Dermis blood vessel endothelial cell (primary cell): ENCODE results near the gene ATAD1. TPM values are rescaled to one million over a fixed set of nuclear protein-coding genes. Genes with fewer than 3 reads are reported as not detected.

Experiments used
- DNase-seq: peaks from one replicate; pipeline ENCODE4 v3.0.0; 2010
- total RNA-seq: library from RNA; depleted of rRNA; stranded (reverse); fragments of >200 nt; gene quantifications from 2 replicates; pipeline ENCODE4 v1.2.3, GENCODE V29; 2014

Gene ATAD1
- total RNA-seq, 1 donor from 2014 or later, result 34.9 TPM

DNA sequence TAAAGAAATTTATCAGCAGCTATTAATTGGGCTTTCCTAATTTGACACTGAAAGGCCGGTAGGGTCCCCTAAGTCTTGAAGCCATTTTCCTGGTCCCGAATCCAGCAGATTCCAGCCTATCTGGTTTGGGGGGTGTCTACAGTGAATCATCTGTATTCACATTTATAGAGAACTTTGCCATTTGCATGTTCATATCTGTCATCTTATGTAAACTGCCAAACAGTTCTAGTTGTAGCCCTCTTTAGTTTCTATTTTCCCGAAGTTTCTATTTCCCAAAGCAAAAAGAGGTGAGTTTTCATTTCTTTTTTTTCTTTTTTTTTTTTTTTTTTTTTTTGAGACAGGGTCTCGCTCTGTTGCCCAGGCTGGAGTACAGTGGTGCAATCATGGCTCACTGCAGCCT lies 110.8 kb downstream of the ATAD1 start:
- no peak for DNase-seq

DNA sequence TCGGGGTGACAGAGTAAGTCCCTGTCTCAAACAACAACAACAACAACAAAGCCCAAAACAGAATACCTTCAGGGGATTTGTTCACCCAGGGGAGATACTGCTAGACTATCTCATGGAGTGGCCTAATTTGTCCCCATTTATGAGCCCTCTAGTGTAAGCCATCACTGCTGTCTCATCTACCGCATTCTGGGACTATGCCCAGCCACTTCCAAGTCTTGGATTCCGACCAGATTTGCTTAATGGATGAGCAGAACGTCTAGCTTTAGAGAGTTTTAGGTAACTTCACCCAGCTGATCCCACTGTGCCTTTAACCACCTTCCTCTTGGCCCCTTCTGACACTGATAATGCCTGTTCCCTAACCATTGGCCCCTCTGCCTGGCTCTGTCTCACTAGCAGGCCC lies 111.3 kb downstream of the ATAD1 start:
- no peak for DNase-seq

DNA sequence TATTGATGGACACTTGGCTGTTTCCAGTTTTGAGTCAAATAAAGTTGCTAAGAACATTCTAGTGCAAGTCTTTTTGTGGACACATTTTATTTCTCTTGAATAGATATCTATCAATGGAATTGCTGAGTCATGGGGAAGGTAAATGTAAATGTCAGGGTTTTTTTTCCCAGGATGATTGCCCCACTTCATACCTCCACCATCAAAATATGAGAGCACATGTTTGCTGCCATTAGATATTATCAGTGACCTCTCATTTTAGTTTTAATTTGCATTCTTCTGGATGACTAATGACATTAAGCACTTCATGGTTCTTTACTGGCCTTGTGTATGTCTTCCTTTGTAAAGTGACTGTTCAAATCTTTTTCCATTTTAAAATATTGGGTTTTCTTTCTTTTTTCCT lies 112.7 kb downstream of the ATAD1 start:
- DNase-seq, result no peak

DNA sequence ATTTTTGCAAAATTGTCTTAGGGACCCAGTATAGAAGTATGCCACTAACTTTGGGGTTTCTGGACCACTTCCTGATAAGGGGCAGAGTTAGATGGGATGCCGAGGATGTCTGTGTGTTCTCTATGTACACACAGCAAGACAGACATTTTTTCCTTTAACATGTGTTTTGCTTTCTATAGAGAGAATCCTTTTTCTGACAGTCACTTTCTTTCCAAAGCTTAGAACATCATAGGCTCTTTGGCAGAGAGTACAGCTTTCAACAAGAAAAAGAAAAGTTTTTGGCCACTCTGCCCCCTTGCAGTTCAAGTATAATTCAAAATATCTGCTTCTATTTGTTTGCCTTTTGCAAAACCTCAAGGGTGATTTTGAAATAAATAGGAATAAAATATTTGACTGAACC lies 114.3 kb downstream of the ATAD1 start:
- DNase-seq, result no peak

DNA sequence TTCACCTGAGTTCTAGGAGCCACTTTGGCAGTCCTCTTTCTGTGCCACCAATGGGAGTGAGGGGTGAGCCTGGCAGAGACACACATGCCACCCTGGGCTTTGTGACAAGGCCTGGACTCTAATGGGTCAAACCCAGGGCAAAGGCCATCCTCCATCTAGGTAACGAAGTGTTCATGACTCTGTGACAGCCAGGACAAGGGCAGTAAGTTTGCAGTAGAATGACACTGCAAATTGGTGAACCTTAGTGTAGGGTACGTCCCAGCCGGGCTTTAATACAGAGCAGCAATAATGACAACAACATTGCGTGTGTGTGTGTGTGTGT lies 115.1 kb downstream of the ATAD1 start:
- no peak for DNase-seq

DNA sequence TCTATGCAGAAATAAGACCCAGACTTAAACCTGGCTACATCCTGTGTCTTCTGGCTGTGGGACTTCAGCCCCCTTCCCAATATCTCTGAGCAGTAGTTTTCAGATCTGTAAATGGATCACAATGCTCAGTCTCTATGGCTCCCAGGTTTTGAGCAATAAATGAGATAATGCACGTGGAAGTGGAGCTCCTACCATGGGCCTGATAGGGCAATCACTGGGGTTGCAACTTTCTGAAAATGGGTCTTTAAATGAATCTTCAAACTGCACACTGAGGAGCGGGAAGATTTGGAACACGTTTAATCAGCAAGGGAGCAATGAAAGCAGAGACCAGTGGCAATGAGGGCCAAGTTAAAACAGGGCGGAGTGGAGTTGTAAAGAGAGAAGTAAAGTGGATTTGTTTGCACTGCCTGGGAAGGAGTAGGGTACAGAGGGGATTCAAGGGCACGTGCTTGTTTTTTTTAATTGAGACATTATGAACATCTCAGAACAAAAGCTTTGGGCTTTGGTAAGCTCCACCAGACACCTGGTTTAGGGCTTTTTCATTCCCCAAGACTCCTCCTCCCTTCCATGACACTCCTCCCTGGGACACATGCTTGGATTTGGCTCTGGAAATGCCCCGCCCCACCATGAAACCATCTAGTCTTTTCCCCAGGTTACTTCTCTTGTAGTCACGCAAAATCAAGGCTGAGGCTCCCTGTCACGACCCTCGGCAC lies 115.6 kb downstream of the ATAD1 start:
- no peak for DNase-seq

Other genes starting within 250 kb of the ATAD1 start
- gene PAPSS2, start 158.3 kb downstream of the ATAD1 start, total RNA-seq, result 98.9 and 138 TPM in 2 replicates
- gene KLLN, start 45.3 kb upstream of the ATAD1 start, total RNA-seq, result 0.17 and 0.47 TPM in 2 replicates
- 121 and 122 TPM in 2 replicates for gene PTEN, start 45.4 kb upstream of the ATAD1 start, total RNA-seq